ENCODE results near the gene BIRC5.

The BIRC5 gene

DNA sequence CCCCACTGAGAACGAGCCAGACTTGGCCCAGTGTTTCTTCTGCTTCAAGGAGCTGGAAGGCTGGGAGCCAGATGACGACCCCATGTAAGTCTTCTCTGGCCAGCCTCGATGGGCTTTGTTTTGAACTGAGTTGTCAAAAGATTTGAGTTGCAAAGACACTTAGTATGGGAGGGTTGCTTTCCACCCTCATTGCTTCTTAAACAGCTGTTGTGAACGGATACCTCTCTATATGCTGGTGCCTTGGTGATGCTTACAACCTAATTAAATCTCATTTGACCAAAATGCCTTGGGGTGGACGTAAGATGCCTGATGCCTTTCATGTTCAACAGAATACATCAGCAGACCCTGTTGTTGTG is 631 bp downstream of the BIRC5 start:
- H3K27ac ChIP-seq: peak overlapping the region; percentile 97
- no peak for TF ChIP-seq ZFX (IDR thresholded peaks at IDR 0.05)
- TF ChIP-seq, protein P1, sequence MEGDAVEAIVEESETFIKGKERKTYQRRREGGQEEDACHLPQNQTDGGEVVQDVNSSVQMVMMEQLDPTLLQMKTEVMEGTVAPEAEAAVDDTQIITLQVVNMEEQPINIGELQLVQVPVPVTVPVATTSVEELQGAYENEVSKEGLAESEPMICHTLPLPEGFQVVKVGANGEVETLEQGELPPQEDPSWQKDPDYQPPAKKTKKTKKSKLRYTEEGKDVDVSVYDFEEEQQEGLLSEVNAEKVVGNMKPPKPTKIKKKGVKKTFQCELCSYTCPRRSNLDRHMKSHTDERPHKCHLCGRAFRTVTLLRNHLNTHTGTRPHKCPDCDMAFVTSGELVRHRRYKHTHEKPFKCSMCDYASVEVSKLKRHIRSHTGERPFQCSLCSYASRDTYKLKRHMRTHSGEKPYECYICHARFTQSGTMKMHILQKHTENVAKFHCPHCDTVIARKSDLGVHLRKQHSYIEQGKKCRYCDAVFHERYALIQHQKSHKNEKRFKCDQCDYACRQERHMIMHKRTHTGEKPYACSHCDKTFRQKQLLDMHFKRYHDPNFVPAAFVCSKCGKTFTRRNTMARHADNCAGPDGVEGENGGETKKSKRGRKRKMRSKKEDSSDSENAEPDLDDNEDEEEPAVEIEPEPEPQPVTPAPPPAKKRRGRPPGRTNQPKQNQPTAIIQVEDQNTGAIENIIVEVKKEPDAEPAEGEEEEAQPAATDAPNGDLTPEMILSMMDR (conservative IDR thresholded peaks at IDR 0.05): no peak

DNA sequence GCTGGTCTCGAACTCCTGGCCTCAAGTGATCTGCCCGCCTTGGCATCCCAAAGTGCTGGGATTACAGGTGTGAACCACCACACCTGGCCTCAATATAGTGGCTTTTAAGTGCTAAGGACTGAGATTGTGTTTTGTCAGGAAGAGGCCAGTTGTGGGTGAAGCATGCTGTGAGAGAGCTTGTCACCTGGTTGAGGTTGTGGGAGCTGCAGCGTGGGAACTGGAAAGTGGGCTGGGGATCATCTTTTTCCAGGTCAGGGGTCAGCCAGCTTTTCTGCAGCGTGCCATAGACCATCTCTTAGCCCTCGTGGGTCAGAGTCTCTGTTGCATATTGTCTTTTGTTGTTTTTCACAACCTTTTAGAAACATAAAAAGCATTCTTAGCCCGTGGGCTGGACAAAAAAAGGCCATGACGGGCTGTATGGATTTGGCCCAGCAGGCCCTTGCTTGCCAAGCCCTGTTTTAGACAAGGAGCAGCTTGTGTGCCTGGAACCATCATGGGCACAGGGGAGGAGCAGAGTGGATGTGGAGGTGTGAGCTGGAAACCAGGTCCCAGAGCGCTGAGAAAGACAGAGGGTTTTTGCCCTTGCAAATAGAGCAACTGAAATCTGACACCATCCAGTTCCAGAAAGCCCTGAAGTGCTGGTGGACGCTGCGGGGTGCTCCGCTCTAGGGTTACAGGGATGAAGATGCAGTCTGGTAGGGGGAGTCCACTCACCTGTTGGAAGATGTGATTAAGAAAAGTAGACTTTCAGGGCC is 5.5 kb downstream of the BIRC5 start:
- TF ChIP-seq, protein P1 (conservative IDR thresholded peaks at IDR 0.05): no peak
- no peak for TF ChIP-seq ZFX (IDR thresholded peaks at IDR 0.05)
- H3K27ac ChIP-seq: no peak overlapping the region

DNA sequence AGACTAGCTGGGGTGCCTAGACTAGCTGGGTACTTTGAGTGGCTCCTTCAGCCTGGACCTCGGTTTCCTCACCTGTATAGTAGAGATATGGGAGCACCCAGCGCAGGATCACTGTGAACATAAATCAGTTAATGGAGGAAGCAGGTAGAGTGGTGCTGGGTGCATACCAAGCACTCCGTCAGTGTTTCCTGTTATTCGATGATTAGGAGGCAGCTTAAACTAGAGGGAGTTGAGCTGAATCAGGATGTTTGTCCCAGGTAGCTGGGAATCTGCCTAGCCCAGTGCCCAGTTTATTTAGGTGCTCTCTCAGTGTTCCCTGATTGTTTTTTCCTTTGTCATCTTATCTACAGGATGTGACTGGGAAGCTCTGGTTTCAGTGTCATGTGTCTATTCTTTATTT is 9.0 kb downstream of the BIRC5 start:
- no peak for TF ChIP-seq ZFX (IDR thresholded peaks at IDR 0.05)
- TF ChIP-seq, protein P1 (conservative IDR thresholded peaks at IDR 0.05): no peak
- H3K27ac ChIP-seq: no peak overlapping the region

DNA sequence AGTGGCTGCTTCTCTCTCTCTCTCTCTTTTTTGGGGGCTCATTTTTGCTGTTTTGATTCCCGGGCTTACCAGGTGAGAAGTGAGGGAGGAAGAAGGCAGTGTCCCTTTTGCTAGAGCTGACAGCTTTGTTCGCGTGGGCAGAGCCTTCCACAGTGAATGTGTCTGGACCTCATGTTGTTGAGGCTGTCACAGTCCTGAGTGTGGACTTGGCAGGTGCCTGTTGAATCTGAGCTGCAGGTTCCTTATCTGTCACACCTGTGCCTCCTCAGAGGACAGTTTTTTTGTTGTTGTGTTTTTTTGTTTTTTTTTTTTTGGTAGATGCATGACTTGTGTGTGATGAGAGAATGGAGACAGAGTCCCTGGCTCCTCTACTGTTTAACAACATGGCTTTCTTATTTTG is 9.7 kb downstream of the BIRC5 start:
- TF ChIP-seq, protein P1 (conservative IDR thresholded peaks at IDR 0.05): no peak
- no peak for TF ChIP-seq ZFX (IDR thresholded peaks at IDR 0.05)

DNA sequence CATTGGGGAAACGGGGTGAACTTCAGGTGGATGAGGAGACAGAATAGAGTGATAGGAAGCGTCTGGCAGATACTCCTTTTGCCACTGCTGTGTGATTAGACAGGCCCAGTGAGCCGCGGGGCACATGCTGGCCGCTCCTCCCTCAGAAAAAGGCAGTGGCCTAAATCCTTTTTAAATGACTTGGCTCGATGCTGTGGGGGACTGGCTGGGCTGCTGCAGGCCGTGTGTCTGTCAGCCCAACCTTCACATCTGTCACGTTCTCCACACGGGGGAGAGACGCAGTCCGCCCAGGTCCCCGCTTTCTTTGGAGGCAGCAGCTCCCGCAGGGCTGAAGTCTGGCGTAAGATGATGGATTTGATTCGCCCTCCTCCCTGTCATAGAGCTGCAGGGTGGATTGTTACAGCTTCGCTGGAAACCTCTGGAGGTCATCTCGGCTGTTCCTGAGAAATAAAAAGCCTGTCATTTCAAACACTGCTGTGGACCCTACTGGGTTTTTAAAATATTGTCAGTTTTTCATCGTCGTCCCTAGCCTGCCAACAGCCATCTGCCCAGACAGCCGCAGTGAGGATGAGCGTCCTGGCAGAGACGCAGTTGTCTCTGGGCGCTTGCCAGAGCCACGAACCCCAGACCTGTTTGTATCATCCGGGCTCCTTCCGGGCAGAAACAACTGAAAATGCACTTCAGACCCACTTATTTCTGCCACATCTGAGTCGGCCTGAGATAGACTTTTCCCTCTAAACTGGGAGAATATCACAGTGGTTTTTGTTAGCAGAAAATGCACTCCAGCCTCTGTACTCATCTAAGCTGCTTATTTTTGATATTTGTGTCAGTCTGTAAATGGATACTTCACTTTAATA is 10.4 kb downstream of the BIRC5 start:
- TF ChIP-seq, protein P1 (conservative IDR thresholded peaks at IDR 0.05): no peak
- TF ChIP-seq ZFX (IDR thresholded peaks at IDR 0.05): no peak
- H3K27ac ChIP-seq: no peak overlapping the region

More for the DNA sequence above, 9.7 kb downstream of the BIRC5 start:
- no peak overlapping the region for H3K27ac ChIP-seq

DNA sequence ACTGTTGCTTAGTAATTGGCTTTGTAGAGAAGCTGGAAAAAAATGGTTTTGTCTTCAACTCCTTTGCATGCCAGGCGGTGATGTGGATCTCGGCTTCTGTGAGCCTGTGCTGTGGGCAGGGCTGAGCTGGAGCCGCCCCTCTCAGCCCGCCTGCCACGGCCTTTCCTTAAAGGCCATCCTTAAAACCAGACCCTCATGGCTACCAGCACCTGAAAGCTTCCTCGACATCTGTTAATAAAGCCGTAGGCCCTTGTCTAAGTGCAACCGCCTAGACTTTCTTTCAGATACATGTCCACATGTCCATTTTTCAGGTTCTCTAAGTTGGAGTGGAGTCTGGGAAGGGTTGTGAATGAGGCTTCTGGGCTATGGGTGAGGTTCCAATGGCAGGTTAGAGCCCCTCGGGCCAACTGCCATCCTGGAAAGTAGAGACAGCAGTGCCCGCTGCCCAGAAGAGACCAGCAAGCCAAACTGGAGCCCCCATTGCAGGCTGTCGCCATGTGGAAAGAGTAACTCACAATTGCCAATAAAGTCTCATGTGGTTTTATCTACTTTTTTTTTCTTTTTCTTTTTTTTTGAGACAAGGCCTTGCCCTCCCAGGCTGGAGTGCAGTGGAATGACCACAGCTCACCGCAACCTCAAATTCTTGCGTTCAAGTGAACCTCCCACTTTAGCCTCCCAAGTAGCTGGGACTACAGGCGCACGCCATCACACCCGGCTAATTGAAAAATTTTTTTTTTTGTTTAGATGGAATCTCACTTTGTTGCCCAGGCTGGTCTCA is 11.2 kb downstream of the BIRC5 start:
- TF ChIP-seq ZFX (IDR thresholded peaks at IDR 0.05): no peak
- TF ChIP-seq, protein P1 (conservative IDR thresholded peaks at IDR 0.05): no peak
- no peak overlapping the region for H3K27ac ChIP-seq
